Measurements from ENCODE around the gene TLR7.

- TF ChIP-seq CTCF (conservative IDR thresholded peaks at IDR 0.05 in 1 of 2, IDR thresholded peaks at IDR 0.05 in 1 of 2; ENCODE audit: extremely low read depth in 1 of 2, insufficient read depth in 1 of 2, low read depth in 1 of 2, low read length in 2 of 2) (no peak), EZH2 (IDR thresholded peaks at IDR 0.05; ENCODE audit: borderline replicate concordance, low read length) (no peak)
Observed at GRCh38 chrX:12936947-12937346, 70.1 kb downstream of the TLR7 start.

Data from mammary epithelial cell (primary cell).